ENCODE results near the gene CKB.

- TF ChIP-seq CTCF (IDR thresholded peaks at IDR 0.05) (no peak), POLR2A (IDR thresholded peaks at IDR 0.05) (no peak)
Measured at GRCh38 chr14:103501921-103502669, 20.5 kb downstream of the CKB start.
